Colonic mucosa (tissue), 4 donors: ENCODE measurements around the gene TRMT2A. TPM values are rescaled to one million over a fixed set of nuclear protein-coding genes. Genes with fewer than 3 reads are reported as not detected.

Source experiments
- DNase-seq: peaks from one replicate; pipeline ENCODE4 v3.0.0-alpha.2; 2020
- H3K27ac ChIP-seq: fragments of 200-600 bp; one replicate; pipeline ENCODE4 v1.8.0; 2021
- H3K27me3 ChIP-seq: fragments of 200-600 bp; one replicate; pipeline ENCODE4 v1.8.0; 2021
- H3K36me3 ChIP-seq: fragments of 200-600 bp; one replicate; pipeline ENCODE4 v1.8.0; 2021
- H3K4me1 ChIP-seq: fragments of 200-600 bp; one replicate; pipeline ENCODE4 v1.8.0; 2021; ENCODE audit warnings: mild to moderate bottlenecking
- H3K4me3 ChIP-seq: fragments of 200-600 bp; one replicate; pipeline ENCODE4 v1.8.0; 2021
- H3K9ac ChIP-seq, 2 donors: one replicate each; pipeline ENCODE4 v1.7.0; 2013; ENCODE audit warnings: control low read depth in 2 of 2, low read depth in 2 of 2, low read length in 2 of 2
- H3K9me3 ChIP-seq: fragments of 200-600 bp; one replicate; pipeline ENCODE4 v1.8.0; 2021
- intact Hi-C: fragments of 100-400 bp; cut with DNase I; formaldehyde crosslinking; loops from one replicate; pipeline ENCODE4 v1.14.1; 2022
- total RNA-seq, 2 donors: library from RNA; stranded (reverse); fragmentation: NEBNext Ultra II Directional in 1 of 2; extraction: Animal tissue kit (Norgen Biotek cat#: 25700) in 1 of 2; gene quantifications; one replicate each; pipeline ENCODE4 v1.2.1, GENCODE V29; 2021
- TF ChIP-seq, protein P1 (sequence below): fragments of 200-600 bp; IDR thresholded peaks from one replicate; pipeline ENCODE4 v1.8.0; 2022; ENCODE audit warnings: antibody characterized with exemption, mild to moderate bottlenecking
- donor health status: healthy.
- donor health status: DM: no; HTN: no; CAD: no.
- donor health status: DM: no; HTN: no; CAD: no.

The TRMT2A gene
- total RNA-seq, 2 donors from 2014 or later = 31.9 to 63.6 TPM

DNA sequence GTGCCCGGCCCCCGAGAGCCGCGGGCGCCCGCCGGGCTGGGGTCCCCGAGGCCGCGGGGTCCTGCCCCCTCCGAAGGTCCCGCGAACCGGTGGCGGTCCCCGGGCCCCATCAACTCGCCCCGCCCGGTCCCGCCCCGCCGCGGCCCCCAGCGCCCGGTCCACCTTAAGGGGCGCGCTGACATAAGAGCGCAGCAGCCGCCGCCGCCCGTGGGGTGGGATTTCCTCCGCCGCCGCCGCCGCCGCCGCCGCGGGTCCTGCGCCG, 14.5 kb upstream of the TRMT2A start, which contains the start of gene ZDHHC8:
Gene ZDHHC8 (plus strand): TSS at position 208 of the 262 bp plus-strand sequence. CDS start 144 bp downstream, outside the sequence.
- Histone ChIP-seq H3K4me1 (peaks cover 10% of the 10 kb centered on the region), H3K9me3 (no peaks in the 10 kb centered on the region), H3K9ac (peak within 1 kb of the TSS; percentile 74 to 96), H3K4me3 (peak within 1 kb of the TSS; percentile 95), H3K27me3 (no peaks in the 10 kb centered on the region), H3K27ac (peak within 1 kb of the TSS; percentile 89), H3K36me3 (no peaks in the 10 kb centered on the region)
- DNase-seq = no peak
- intact Hi-C loops = no loop called here
- TF ChIP-seq, protein P1, sequence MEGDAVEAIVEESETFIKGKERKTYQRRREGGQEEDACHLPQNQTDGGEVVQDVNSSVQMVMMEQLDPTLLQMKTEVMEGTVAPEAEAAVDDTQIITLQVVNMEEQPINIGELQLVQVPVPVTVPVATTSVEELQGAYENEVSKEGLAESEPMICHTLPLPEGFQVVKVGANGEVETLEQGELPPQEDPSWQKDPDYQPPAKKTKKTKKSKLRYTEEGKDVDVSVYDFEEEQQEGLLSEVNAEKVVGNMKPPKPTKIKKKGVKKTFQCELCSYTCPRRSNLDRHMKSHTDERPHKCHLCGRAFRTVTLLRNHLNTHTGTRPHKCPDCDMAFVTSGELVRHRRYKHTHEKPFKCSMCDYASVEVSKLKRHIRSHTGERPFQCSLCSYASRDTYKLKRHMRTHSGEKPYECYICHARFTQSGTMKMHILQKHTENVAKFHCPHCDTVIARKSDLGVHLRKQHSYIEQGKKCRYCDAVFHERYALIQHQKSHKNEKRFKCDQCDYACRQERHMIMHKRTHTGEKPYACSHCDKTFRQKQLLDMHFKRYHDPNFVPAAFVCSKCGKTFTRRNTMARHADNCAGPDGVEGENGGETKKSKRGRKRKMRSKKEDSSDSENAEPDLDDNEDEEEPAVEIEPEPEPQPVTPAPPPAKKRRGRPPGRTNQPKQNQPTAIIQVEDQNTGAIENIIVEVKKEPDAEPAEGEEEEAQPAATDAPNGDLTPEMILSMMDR = no peak

- H3K4me1 ChIP-seq = peaks cover 10% of the 10 kb centered on the region
- peak overlapping the region; percentile 66 to 96 for H3K9ac ChIP-seq
- H3K27me3 ChIP-seq = no peaks in the 10 kb centered on the region
- intact Hi-C loops = no loop called here
- no peaks in the 10 kb centered on the region for H3K36me3 ChIP-seq
- H3K4me3 ChIP-seq = peak overlapping the region; percentile 95
- H3K27ac ChIP-seq = peak overlapping the region; percentile 89
- DNase-seq = peak; percentile 80
- H3K9me3 ChIP-seq = no peaks in the 10 kb centered on the region
- TF ChIP-seq, protein P1 = no peak
Observed at GRCh38 chr22:20130731-20131596, 13.9 kb upstream of the TRMT2A start.

DNA sequence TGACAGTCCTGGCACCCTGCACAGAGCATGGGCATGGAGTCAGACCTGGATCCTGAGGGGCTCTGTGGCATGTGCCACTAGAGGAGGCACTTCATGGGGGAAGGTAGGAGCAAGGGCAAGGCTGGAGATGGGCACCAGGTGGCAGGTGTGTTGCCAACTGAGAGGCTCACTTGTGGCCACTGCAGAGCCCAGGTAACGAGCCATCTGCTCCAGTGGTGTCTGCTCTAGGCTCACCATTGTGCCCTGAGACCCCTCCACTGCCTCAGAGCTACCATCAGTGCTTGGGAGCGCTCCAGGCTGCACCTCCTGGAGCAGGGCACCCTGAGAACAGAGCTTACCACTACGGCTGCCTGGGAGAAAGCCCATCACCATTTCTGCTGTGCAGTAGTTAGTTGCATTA, 13.3 kb upstream of the TRMT2A start:
- Histone ChIP-seq H3K36me3 (peaks cover 4% of the 10 kb centered on the region), H3K9ac (peak overlapping the region in 1 of 2 donors; percentile 24), H3K4me1 (peaks cover 10% of the 10 kb centered on the region), H3K27me3 (no peaks in the 10 kb centered on the region), H3K9me3 (no peaks in the 10 kb centered on the region), H3K4me3 (no peak overlapping the region), H3K27ac (no peak overlapping the region)
- intact Hi-C loops = no loop called here
- no peak for DNase-seq
- TF ChIP-seq, protein P1 = no peak

DNA sequence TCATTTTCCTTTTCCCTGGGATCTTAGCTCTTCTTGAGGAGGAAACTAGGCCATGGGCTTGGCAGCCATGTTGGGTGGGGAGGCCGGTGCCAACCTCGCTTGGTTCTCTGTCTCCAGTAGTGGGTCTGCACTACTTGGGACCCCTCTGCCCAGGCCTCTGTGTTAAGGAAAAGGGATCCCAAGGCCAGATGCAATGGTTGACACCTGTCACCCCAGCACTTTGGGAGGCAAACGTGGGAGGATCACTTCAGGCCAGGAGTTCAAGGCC, 12.7 kb upstream of the TRMT2A start:
- H3K4me1 ChIP-seq = peaks cover 10% of the 10 kb centered on the region
- H3K4me3 ChIP-seq = no peak overlapping the region
- no peak for DNase-seq
- H3K27me3 ChIP-seq = no peaks in the 10 kb centered on the region
- TF ChIP-seq, protein P1 = no peak
- intact Hi-C loops = no loop called here
- no peak overlapping the region for H3K27ac ChIP-seq
- H3K36me3 ChIP-seq = peaks cover 4% of the 10 kb centered on the region
- no peak overlapping the region for H3K9ac ChIP-seq
- no peaks in the 10 kb centered on the region for H3K9me3 ChIP-seq

DNA sequence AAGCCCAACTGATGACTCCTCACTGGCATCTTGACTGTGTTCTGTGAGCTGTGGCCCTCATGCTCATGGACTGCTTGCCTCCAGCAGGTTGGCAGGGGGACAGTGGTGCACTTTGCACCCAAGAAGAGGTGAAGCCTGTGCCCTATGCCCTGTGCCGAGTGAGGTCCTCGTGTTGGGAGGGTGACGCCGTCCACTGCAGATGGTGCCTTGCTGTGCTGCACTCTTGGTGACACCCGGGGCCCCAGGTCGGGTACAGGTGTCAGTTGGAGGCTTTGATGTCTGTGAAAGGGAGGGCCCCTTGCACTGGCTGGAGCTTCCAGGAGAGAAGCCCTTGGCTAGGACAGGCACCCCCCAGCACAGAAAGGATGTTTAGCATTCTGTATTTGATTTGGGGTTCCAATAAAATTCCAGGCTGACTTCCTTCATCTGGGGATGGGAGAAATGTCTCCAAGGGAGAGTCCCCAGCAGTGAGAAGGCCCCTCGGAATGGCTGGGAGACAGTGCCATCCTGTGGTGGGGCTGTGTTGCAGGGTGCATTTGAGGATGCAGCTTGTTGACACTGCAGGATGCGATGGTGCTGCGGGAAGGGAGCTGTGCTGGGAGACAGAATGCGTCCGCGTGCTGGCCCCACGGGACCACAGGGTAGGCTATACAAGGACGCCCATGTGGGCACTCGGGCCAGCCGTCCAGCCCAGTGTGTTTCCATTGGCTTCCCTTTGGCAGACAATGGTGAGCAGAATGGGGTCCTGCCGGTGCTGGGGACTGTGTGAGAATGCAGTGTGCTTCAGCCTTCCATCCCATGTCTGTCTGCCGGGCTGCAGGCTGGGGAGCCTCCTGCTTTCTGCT, 12.1 kb upstream of the TRMT2A start:
- TF ChIP-seq, protein P1 = no peak
- H3K27me3 ChIP-seq = no peaks in the 10 kb centered on the region
- H3K9ac ChIP-seq = peak overlapping the region in 1 of 2 donors; percentile 12
- no peak overlapping the region for H3K27ac ChIP-seq
- H3K4me1 ChIP-seq = peaks cover 10% of the 10 kb centered on the region
- H3K9me3 ChIP-seq = no peaks in the 10 kb centered on the region
- intact Hi-C loops = no loop called here
- DNase-seq = peak; percentile 35
- H3K4me3 ChIP-seq = no peak overlapping the region
- peaks cover 4% of the 10 kb centered on the region for H3K36me3 ChIP-seq
